Karpas-422 (cell line): Measurements from ENCODE around the gene HOOK2. TPM values are rescaled to one million over a fixed set of nuclear protein-coding genes. Genes with fewer than 3 reads are reported as not detected.

ENCODE experiments used
- DNase-seq: peaks from one replicate; pipeline ENCODE4 v3.0.0-alpha.2; 2015
- H2AFZ ChIP-seq: fragments of 200-600 bp; sonication (generic); 2 replicates; pipeline ENCODE4 v1.6.1; 2014; ENCODE audit warnings: antibody characterized with exemption, low read length, mixed read lengths
- H3K27ac ChIP-seq: fragments of 200-600 bp; sonication (generic); 2 replicates; pipeline ENCODE4 v1.5.1; 2014; ENCODE audit warnings: mild to moderate bottlenecking, low read length, moderate library complexity
- H3K27me3 ChIP-seq: fragments of 200-600 bp; sonication (generic); 2 replicates; pipeline ENCODE4 v1.6.1; 2014; ENCODE audit warnings: low read length, mixed read lengths
- H3K36me3 ChIP-seq: fragments of 200-600 bp; sonication (generic); 2 replicates; pipeline ENCODE4 v1.6.1; 2014; ENCODE audit warnings: low read length, mixed read lengths; ENCODE audit not compliant: insufficient read depth
- H3K4me1 ChIP-seq: fragments of 200-600 bp; sonication (generic); 2 replicates; pipeline ENCODE4 v1.6.1; 2014; ENCODE audit warnings: mild to moderate bottlenecking, low read length, mixed read lengths
- H3K4me2 ChIP-seq: fragments of 200-600 bp; sonication (generic); 2 replicates; pipeline ENCODE4 v1.6.1; 2014; ENCODE audit warnings: low read length, low read depth, mild to moderate bottlenecking; ENCODE audit not compliant: poor library complexity, severe bottlenecking
- H3K4me3 ChIP-seq: fragments of 200-600 bp; sonication (generic); 2 replicates; pipeline ENCODE4 v1.5.1; 2014; ENCODE audit warnings: mild to moderate bottlenecking, antibody characterized with exemption, low read length, mixed read lengths
- H3K79me2 ChIP-seq: fragments of 200-600 bp; sonication (generic); 2 replicates; pipeline ENCODE4 v1.6.1; 2014; ENCODE audit warnings: mild to moderate bottlenecking, low read length, mixed read lengths
- H3K9ac ChIP-seq: fragments of 200-600 bp; sonication (generic); 2 replicates; pipeline ENCODE4 v1.6.0; 2014; ENCODE audit warnings: low read length
- H3K9me2 ChIP-seq: fragments of 200-600 bp; sonication (generic), shearing (Covaris generic); replicated peaks from 2 replicates; pipeline ENCODE4 v1.6.0; 2014; ENCODE audit warnings: mild to moderate bottlenecking, low read length, moderate library complexity; ENCODE audit not compliant: insufficient read depth
- H3K9me3 ChIP-seq: fragments of 300-700, 200-600 bp; sonication (generic); 2 replicates; pipeline ENCODE4 v1.6.1; 2014; ENCODE audit warnings: low read length, mixed read lengths
- H4K20me1 ChIP-seq: fragments of 200-600 bp; sonication (generic); 2 replicates; pipeline ENCODE4 v1.6.1; 2014; ENCODE audit warnings: mild to moderate bottlenecking, antibody characterized with exemption, low read length, low read depth; ENCODE audit not compliant: insufficient read depth
- total RNA-seq: library from RNA; depleted of rRNA; stranded (reverse); fragments of >200 nt; shearing (Covaris generic); gene quantifications from 2 replicates; pipeline ENCODE4 v1.2.3, GENCODE V29; 2014; ENCODE audit warnings: low replicate concordance

HOOK2 gene
- total RNA-seq, 1 experiment from 2014 or later, result 7.6 TPM

GRCh38 chr19:12791345-12792050 lies 16.1 kb upstream of the HOOK2 start, which contains the start of gene JUNB:
TSS of gene JUNB (plus strand) at chr19:12791486. CDS start at chr19:12791772, 286 bp downstream.
- Histone ChIP-seq H3K27ac (peak within 1 kb of the TSS; percentile 84), H3K4me2 (peak within 1 kb of the TSS; percentile 95), H3K36me3 (no peaks in the 10 kb centered on the region), H4K20me1 (peaks cover 5% of the 10 kb centered on the region; the same call in 1 of the 2 replicates), H3K9me3 (no peaks in the 10 kb centered on the region), H3K4me1 (peaks cover 51% of the 10 kb centered on the region), H3K27me3 (no peaks in the 10 kb centered on the region), H3K79me2 (peaks cover 18% of the 10 kb centered on the region), H3K4me3 (peak within 1 kb of the TSS; percentile 80), H2AFZ (no peak within 1 kb of the TSS), H3K9ac (peak within 1 kb of the TSS; percentile 96), H3K9me2 (no peaks in the 10 kb centered on the region)
- DNase-seq, result peak; percentile 98

GRCh38 chr19:12790628-12791344 lies 15.4 kb upstream of the HOOK2 start:
- Histone ChIP-seq H3K9me3 (no peaks in the 10 kb centered on the region), H3K27me3 (no peaks in the 10 kb centered on the region), H4K20me1 (peaks cover 5% of the 10 kb centered on the region; the same call in 1 of the 2 replicates), H2AFZ (no peak overlapping the region), H3K9me2 (no peaks in the 10 kb centered on the region), H3K27ac (peak overlapping the region; percentile 57), H3K36me3 (no peaks in the 10 kb centered on the region), H3K79me2 (peaks cover 18% of the 10 kb centered on the region), H3K4me3 (peak overlapping the region; percentile 80), H3K4me2 (peak overlapping the region; percentile 95), H3K4me1 (peaks cover 53% of the 10 kb centered on the region), H3K9ac (peak overlapping the region; percentile 77)
- peak; percentile 54 for DNase-seq

- DNase-seq, result peak; percentile 98
- peak overlapping the region; percentile 77 for H3K9ac ChIP-seq
- no peaks in the 10 kb centered on the region for H3K27me3 ChIP-seq
- no peak overlapping the region for H2AFZ ChIP-seq
- peaks cover 5% of the 10 kb centered on the region; the same call in 1 of the 2 replicates for H4K20me1 ChIP-seq
- H3K4me3 ChIP-seq, result peak overlapping the region; percentile 80
- no peaks in the 10 kb centered on the region for H3K9me3 ChIP-seq
- H3K36me3 ChIP-seq, result no peaks in the 10 kb centered on the region
- peak overlapping the region; percentile 84 for H3K27ac ChIP-seq
- H3K4me2 ChIP-seq, result peak overlapping the region; percentile 95
- H3K9me2 ChIP-seq, result no peaks in the 10 kb centered on the region
- peaks cover 18% of the 10 kb centered on the region for H3K79me2 ChIP-seq
- peaks cover 60% of the 10 kb centered on the region for H3K4me1 ChIP-seq
Observed at GRCh38 chr19:12789904-12790619, 14.7 kb upstream of the HOOK2 start.

GRCh38 chr19:12789098-12789903 lies 13.9 kb upstream of the HOOK2 start:
- Histone ChIP-seq H3K4me2 (peak overlapping the region; percentile 95), H3K27me3 (no peaks in the 10 kb centered on the region), H3K27ac (peak overlapping the region; percentile 84), H3K4me1 (peaks cover 60% of the 10 kb centered on the region), H3K79me2 (peaks cover 18% of the 10 kb centered on the region), H3K9me3 (no peaks in the 10 kb centered on the region), H2AFZ (no peak overlapping the region), H3K9me2 (no peaks in the 10 kb centered on the region), H3K36me3 (no peaks in the 10 kb centered on the region), H3K9ac (peak overlapping the region; percentile 77), H4K20me1 (peaks cover 5% of the 10 kb centered on the region; the same call in 1 of the 2 replicates), H3K4me3 (peak overlapping the region; percentile 80)
- DNase-seq, result peak; percentile 53

GRCh38 chr19:12788682-12789097 lies 13.3 kb upstream of the HOOK2 start:
- H3K4me3 ChIP-seq, result peak overlapping the region; percentile 80
- DNase-seq, result peak; percentile 60
- H3K79me2 ChIP-seq, result peaks cover 18% of the 10 kb centered on the region
- no peak overlapping the region for H2AFZ ChIP-seq
- no peaks in the 10 kb centered on the region for H3K27me3 ChIP-seq
- peak overlapping the region; percentile 84 for H3K27ac ChIP-seq
- peak overlapping the region; percentile 77 for H3K9ac ChIP-seq
- H4K20me1 ChIP-seq, result peaks cover 5% of the 10 kb centered on the region; the same call in 1 of the 2 replicates
- no peaks in the 10 kb centered on the region for H3K9me2 ChIP-seq
- H3K36me3 ChIP-seq, result no peaks in the 10 kb centered on the region
- H3K4me2 ChIP-seq, result peak overlapping the region; percentile 95
- H3K4me1 ChIP-seq, result peaks cover 60% of the 10 kb centered on the region
- no peaks in the 10 kb centered on the region for H3K9me3 ChIP-seq

GRCh38 chr19:12788042-12788681 lies 12.8 kb upstream of the HOOK2 start:
- Histone ChIP-seq H3K36me3 (no peaks in the 10 kb centered on the region), H3K79me2 (peaks cover 17% of the 10 kb centered on the region), H3K27me3 (no peaks in the 10 kb centered on the region), H2AFZ (no peak overlapping the region), H3K4me2 (peak overlapping the region; percentile 95), H3K9ac (peak overlapping the region; percentile 77), H3K9me2 (no peaks in the 10 kb centered on the region), H3K27ac (peak overlapping the region; percentile 84), H3K4me1 (peaks cover 64% of the 10 kb centered on the region), H3K9me3 (no peaks in the 10 kb centered on the region), H3K4me3 (no peak overlapping the region; the same call in 1 of the 2 replicates), H4K20me1 (peaks cover 5% of the 10 kb centered on the region; the same call in 1 of the 2 replicates)
- no peak for DNase-seq

- Histone ChIP-seq H3K36me3 (no peaks in the 10 kb centered on the region), H3K9me3 (no peaks in the 10 kb centered on the region), H3K27ac (no peak overlapping the region), H3K4me1 (peaks cover 71% of the 10 kb centered on the region), H4K20me1 (no peaks in the 10 kb centered on the region), H3K4me3 (no peak overlapping the region), H3K27me3 (no peaks in the 10 kb centered on the region), H3K9ac (no peak overlapping the region), H3K79me2 (peaks cover 10% of the 10 kb centered on the region), H2AFZ (no peak overlapping the region), H3K4me2 (no peak overlapping the region), H3K9me2 (no peaks in the 10 kb centered on the region)
- no peak for DNase-seq
Observed at GRCh38 chr19:12787458-12787857, 12.1 kb upstream of the HOOK2 start.
